H9 (cell line): ENCODE results near the gene CD226. TPM values are rescaled to one million over a fixed set of nuclear protein-coding genes. Genes with fewer than 3 reads are reported as not detected.

ENCODE experiments used
- DNase-seq: peaks from one replicate; pipeline ENCODE4 v3.0.0-alpha.2; 2017
- H2AFZ ChIP-seq: one replicate; pipeline ENCODE4 v1.6.1; 2013; ENCODE audit warnings: mild to moderate bottlenecking, low read length, control low read depth, moderate library complexity
- H2AK5ac ChIP-seq: 2 replicates; pipeline ENCODE4 v1.6.1; 2013; ENCODE audit warnings: low read length, control low read depth, mixed read lengths; ENCODE audit not compliant: insufficient read length
- H2BK120ac ChIP-seq: one replicate; pipeline ENCODE4 v1.6.1; 2013; ENCODE audit warnings: low read depth, mild to moderate bottlenecking, low read length, control low read depth, inconsistent platforms; ENCODE audit not compliant: poor library complexity, severe bottlenecking
- H2BK12ac ChIP-seq: 2 replicates; pipeline ENCODE4 v1.6.1; 2013; ENCODE audit warnings: low read length, control low read depth, mixed read lengths, low read depth; ENCODE audit not compliant: insufficient read length
- H2BK15ac ChIP-seq: 2 replicates; pipeline ENCODE4 v1.6.1; 2013; ENCODE audit warnings: low read depth, low read length, control low read depth
- H2BK20ac ChIP-seq: one replicate; pipeline ENCODE4 v1.6.1; 2013; ENCODE audit warnings: low read depth, mild to moderate bottlenecking, low read length, control low read depth, inconsistent platforms; ENCODE audit not compliant: poor library complexity, severe bottlenecking
- H2BK5ac ChIP-seq: 2 replicates; pipeline ENCODE4 v1.6.1; 2013; ENCODE audit warnings: low read length, control low read depth, mixed read lengths; ENCODE audit not compliant: insufficient read length
- H3K14ac ChIP-seq: 2 replicates; pipeline ENCODE4 v1.6.1; 2013; ENCODE audit warnings: low read length, control low read depth; ENCODE audit not compliant: insufficient read depth
- H3K18ac ChIP-seq: 2 replicates; pipeline ENCODE4 v1.6.1; 2013; ENCODE audit warnings: low read depth, mild to moderate bottlenecking, mixed read lengths, low read length, control low read depth; ENCODE audit not compliant: insufficient read length
- H3K23ac ChIP-seq: 2 replicates; pipeline ENCODE4 v1.6.1; 2013; ENCODE audit warnings: low read length, control low read depth, mixed read lengths, low read depth; ENCODE audit not compliant: insufficient read length
- H3K23me2 ChIP-seq: 2 replicates; pipeline ENCODE4 v1.6.1; 2013; ENCODE audit warnings: low read depth, mild to moderate bottlenecking, mixed read lengths, low read length, control low read depth; ENCODE audit not compliant: insufficient read length, poor library complexity, severe bottlenecking
- H3K27ac ChIP-seq: 2 replicates; pipeline ENCODE4 v1.5.1; 2013; ENCODE audit warnings: low read length, control low read depth, mixed read lengths, low read depth; ENCODE audit not compliant: insufficient read length
- H3K27me3 ChIP-seq: 2 replicates; pipeline ENCODE4 v1.6.1; 2013; ENCODE audit warnings: low read length, control low read depth, inconsistent platforms; ENCODE audit not compliant: insufficient read depth
- H3K4ac ChIP-seq: 2 replicates; pipeline ENCODE4 v1.6.1; 2013; ENCODE audit warnings: low read depth, mild to moderate bottlenecking, control low read depth, inconsistent platforms, low read length, moderate library complexity
- H3K4me1 ChIP-seq: 2 replicates; pipeline ENCODE4 v1.6.1; 2013; ENCODE audit warnings: low read length, control low read depth, inconsistent platforms; ENCODE audit not compliant: insufficient read depth
- H3K4me2 ChIP-seq: 2 replicates; pipeline ENCODE4 v1.6.1; 2013; ENCODE audit warnings: low read length, control low read depth, mixed read lengths; ENCODE audit not compliant: insufficient read length, insufficient read depth
- H3K56ac ChIP-seq: 2 replicates; pipeline ENCODE4 v1.6.1; 2013; ENCODE audit warnings: low read depth, mild to moderate bottlenecking, mixed read lengths, low read length, control low read depth; ENCODE audit not compliant: insufficient read length
- H3K79me1 ChIP-seq: 2 replicates; pipeline ENCODE4 v1.6.1; 2013; ENCODE audit warnings: low read depth, mild to moderate bottlenecking, moderate library complexity, low read length, control low read depth, inconsistent platforms; ENCODE audit not compliant: insufficient read depth, poor library complexity, severe bottlenecking
- H3K79me2 ChIP-seq: 2 replicates; pipeline ENCODE4 v1.6.1; 2013; ENCODE audit warnings: low read length, control low read depth, inconsistent platforms; ENCODE audit not compliant: insufficient read depth
- H3K9ac ChIP-seq: 2 replicates; pipeline ENCODE4 v1.6.1; 2013; ENCODE audit warnings: low read length, control low read depth, mixed read lengths; ENCODE audit not compliant: insufficient read length; ENCODE audit errors: extremely low read depth
- H3K9me3 ChIP-seq: one replicate; pipeline ENCODE4 v1.6.1; 2013; ENCODE audit warnings: low read depth, low read length, inconsistent platforms; ENCODE audit not compliant: control insufficient read depth
- H3T11ph ChIP-seq: one replicate; pipeline ENCODE4 v1.6.1; 2013; ENCODE audit warnings: mild to moderate bottlenecking, low read length, control low read depth, inconsistent platforms
- H4K20me1 ChIP-seq: one replicate; pipeline ENCODE4 v1.6.1; 2013; ENCODE audit not compliant: control insufficient read depth, insufficient read length, insufficient read depth
- H4K5ac ChIP-seq: 2 replicates; pipeline ENCODE4 v1.6.1; 2013; ENCODE audit warnings: low read depth, mild to moderate bottlenecking, mixed read lengths, low read length, control low read depth; ENCODE audit not compliant: insufficient read length
- H4K8ac ChIP-seq: replicated peaks from 2 replicates; pipeline ENCODE4 v1.6.1; 2013; ENCODE audit warnings: low read length, control low read depth, mixed read lengths, low read depth; ENCODE audit not compliant: insufficient read length
- H4K91ac ChIP-seq: 2 replicates; pipeline ENCODE4 v1.6.1; 2013; ENCODE audit warnings: low read depth, mild to moderate bottlenecking, moderate library complexity, mixed read lengths, low read length, control low read depth; ENCODE audit not compliant: insufficient read length
- H3K27ac Mint-ChIP-seq, 3 experiments: 2 replicates in 2 of 3; 3 replicates in 1 of 3; pipeline ENCODE4 v1.8.0; 2020 to 2021; ENCODE audit warnings: mixed read lengths in 3 of 3, mild to moderate bottlenecking in 1 of 3, moderate library complexity in 1 of 3
- H3K27me3 Mint-ChIP-seq: 2 replicates; pipeline ENCODE4 v1.8.0; 2021; ENCODE audit warnings: low read depth, mild to moderate bottlenecking, moderate library complexity, mixed read lengths
- H3K36me3 Mint-ChIP-seq, 3 experiments: 2 replicates in 2 of 3; 3 replicates in 1 of 3; pipeline ENCODE4 v1.8.0; 2020 to 2021; ENCODE audit warnings: low read depth in 3 of 3, mixed read lengths in 3 of 3; ENCODE audit not compliant: insufficient read depth in 1 of 3
- H3K4me1 Mint-ChIP-seq, 2 experiments: 2 replicates each; pipeline ENCODE4 v1.8.0; 2020; ENCODE audit warnings: mixed read lengths in 2 of 2
- H3K4me3 Mint-ChIP-seq, 2 experiments: 2 replicates in 1 of 2; 3 replicates in 1 of 2; pipeline ENCODE4 v1.8.0; 2020 to 2021; ENCODE audit warnings: mild to moderate bottlenecking in 2 of 2, mixed read lengths in 2 of 2, moderate library complexity in 1 of 2
- H3K9me3 Mint-ChIP-seq, 2 experiments: 2 replicates in 1 of 2; 3 replicates in 1 of 2; pipeline ENCODE4 v1.8.0; 2020; ENCODE audit warnings: mild to moderate bottlenecking in 2 of 2, mixed read lengths in 2 of 2, moderate library complexity in 1 of 2
- CTCF ChIP-seq: fragments of 200-600 bp; sonication (generic); conservative IDR thresholded peaks from 3 replicates; pipeline ENCODE4 v1.8.0; 2021; ENCODE audit warnings: antibody characterized with exemption, mild to moderate bottlenecking
- WGBS: extraction: QIAGEN DNeasy Blood & Tissue Kit; methylation state at CpG from one replicate; pipeline ENCODE4 v1.1.7; 2013; ENCODE audit warnings: missing lambda C conversion rate, low lambda C conversion rate, mixed read lengths; ENCODE audit not compliant: insufficient read length; ENCODE audit errors: extremely low coverage; 5-methylcytosine and 5-hydroxymethylcytosine counted together
- total RNA-seq: library from RNA; stranded (reverse); gene quantifications from 2 replicates; pipeline ENCODE4 v1.2.1, GENCODE V29; 2021

The CD226 gene
- total RNA-seq, 1 experiment from 2014 or later, result not detected

DNA sequence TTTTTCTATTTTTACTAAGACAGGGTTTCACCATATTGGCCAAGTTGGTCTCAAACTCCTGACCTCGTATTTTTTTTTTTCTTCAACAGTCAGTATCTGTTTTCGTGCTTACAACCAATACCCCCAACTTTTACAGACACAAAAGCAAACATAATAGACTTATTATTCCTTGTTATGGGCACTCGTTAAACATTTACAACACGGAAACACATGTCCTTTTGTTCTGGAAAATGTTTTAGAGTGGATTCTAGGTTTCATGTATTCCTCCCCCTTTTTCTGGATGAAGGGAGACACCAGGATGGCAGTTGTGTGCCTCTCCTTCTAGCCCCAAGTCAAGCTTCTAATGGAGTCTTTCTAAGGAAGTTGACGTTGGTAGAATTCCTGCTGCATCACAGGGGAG, 88.8 kb downstream of the CD226 start:
- no peak overlapping the region for H3T11ph ChIP-seq
- H2BK20ac ChIP-seq, result no peak overlapping the region
- no peak overlapping the region for H4K91ac ChIP-seq
- H3K23me2 ChIP-seq, result no peaks in the 10 kb centered on the region
- Mint-ChIP-seq H3K27ac (no peak overlapping the region), H3K9me3 (no peaks in the 10 kb centered on the region), H3K4me3 (no peak overlapping the region), H3K27me3 (no peaks in the 10 kb centered on the region), H3K36me3 (no peaks in the 10 kb centered on the region), H3K4me1 (peaks cover 0 to 2% of the 10 kb centered on the region in 2 experiments; a peak in 3 of 4 replicates)
- no peak overlapping the region for H3K18ac ChIP-seq
- no peak overlapping the region for H2AFZ ChIP-seq
- DNase-seq, result no peak
- no peak overlapping the region for H3K23ac ChIP-seq
- H3K9me3 ChIP-seq, result no peaks in the 10 kb centered on the region
- WGBS, result no CpG with 5 or more reads among the region's 5 CpGs
- no peak overlapping the region for H3K14ac ChIP-seq
- no peak overlapping the region for H4K5ac ChIP-seq
- H2BK12ac ChIP-seq, result no peak overlapping the region
- no peaks in the 10 kb centered on the region for H3K79me2 ChIP-seq
- no peak overlapping the region for H2BK120ac ChIP-seq
- no peak overlapping the region for H2BK15ac ChIP-seq
- TF ChIP-seq CTCF, result no peak
- H3K9ac ChIP-seq, result no peak overlapping the region
- no peak overlapping the region for H3K4ac ChIP-seq
- H3K79me1 ChIP-seq, result no peaks in the 10 kb centered on the region
- H3K27ac ChIP-seq, result no peak overlapping the region
- H2AK5ac ChIP-seq, result no peak overlapping the region
- no peaks in the 10 kb centered on the region for H4K20me1 ChIP-seq
- H3K27me3 ChIP-seq, result no peaks in the 10 kb centered on the region
- H3K56ac ChIP-seq, result no peak overlapping the region
- no peaks in the 10 kb centered on the region for H3K4me1 ChIP-seq
- no peak overlapping the region for H3K4me2 ChIP-seq
- no peak overlapping the region for H4K8ac ChIP-seq
- no peak overlapping the region for H2BK5ac ChIP-seq
